Naive thymus-derived CD4-positive, alpha-beta T cell (primary cell): Measurements from ENCODE around the gene GNG10. TPM values are rescaled to one million over a fixed set of nuclear protein-coding genes. Genes with fewer than 3 reads are reported as not detected.

Experiments used
- ATAC-seq: fragments of 150-1000 bp; cut with Tn5 transposase; 2 replicates; pipeline ENCODE4 v1.10.0; 2021; ENCODE audit warnings: mild to moderate bottlenecking, moderate library complexity
- CTCF ChIA-PET: fragments of 350-600 bp; sonication (Branson Sonifier 250); formaldehyde crosslinking; loops from one replicate; lab custom pipeline; 2021; ENCODE audit warnings: antibody characterized with exemption; lab: Charles Lee
- POLR2A ChIA-PET: fragments of 350-600 bp; sonication (Branson Sonifier 250); formaldehyde crosslinking; loops from one replicate; lab custom pipeline; 2021; ENCODE audit warnings: antibody characterized with exemption, inconsistent platforms; lab: Charles Lee
- DNase-seq, 9 donors: peaks; one replicate each; pipeline versions ENCODE4 v3.0.0 to v3.0.0-alpha.2; 2020 to 2022; ENCODE audit warnings: mixed read lengths in 1 of 9
- H3K27ac ChIP-seq: one replicate; pipeline ENCODE4 v1.7.0; 2013; ENCODE audit warnings: mild to moderate bottlenecking, low read depth, low read length, moderate library complexity
- H3K27me3 ChIP-seq, 2 donors: one replicate each; pipeline ENCODE4 v1.7.0; 2013; ENCODE audit warnings: low read length in 2 of 2, mild to moderate bottlenecking in 2 of 2, moderate library complexity in 2 of 2; ENCODE audit not compliant: control insufficient read depth in 2 of 2, insufficient read depth in 2 of 2
- H3K36me3 ChIP-seq, 3 experiments: 1 replicate in 2 of 3; 2 replicates in 1 of 3; pipeline ENCODE4 v1.7.0; 2013; ENCODE audit warnings: low read length in 3 of 3, mild to moderate bottlenecking in 3 of 3, moderate library complexity in 1 of 3; ENCODE audit not compliant: insufficient read depth in 3 of 3, control insufficient read depth in 2 of 3
- H3K4me1 ChIP-seq, 2 donors: one replicate each; pipeline ENCODE4 v1.7.0; 2013; ENCODE audit warnings: low read length in 2 of 2, mild to moderate bottlenecking in 2 of 2, moderate library complexity in 1 of 2; ENCODE audit not compliant: control insufficient read depth in 2 of 2, insufficient read depth in 2 of 2
- H3K4me3 ChIP-seq: 2 replicates; pipeline ENCODE4 v1.7.0; 2013; ENCODE audit warnings: mild to moderate bottlenecking, low read length
- H3K9me3 ChIP-seq, 3 experiments: 1 replicate in 2 of 3; 2 replicates in 1 of 3; pipeline ENCODE4 v1.7.0; 2013; ENCODE audit warnings: low read length in 3 of 3; ENCODE audit not compliant: control insufficient read depth in 2 of 3
- H3K27ac Mint-ChIP-seq, 9 donors: one replicate each; pipeline ENCODE4 v1.8.0; 2020 to 2022; ENCODE audit warnings: mixed read lengths in 9 of 9, mild to moderate bottlenecking in 8 of 9, moderate library complexity in 5 of 9, inconsistent platforms in 2 of 9
- H3K27me3 Mint-ChIP-seq, 5 donors: one replicate each; pipeline ENCODE4 v1.8.0; 2021 to 2022; ENCODE audit warnings: mixed read lengths in 5 of 5, mild to moderate bottlenecking in 1 of 5
- H3K36me3 Mint-ChIP-seq, 5 donors: one replicate each; pipeline ENCODE4 v1.8.0; 2020 to 2022; ENCODE audit warnings: mixed read lengths in 5 of 5, mild to moderate bottlenecking in 3 of 5, inconsistent platforms in 1 of 5
- H3K4me1 Mint-ChIP-seq, 7 donors: one replicate each; pipeline ENCODE4 v1.8.0; 2020 to 2022; ENCODE audit warnings: mixed read lengths in 7 of 7, mild to moderate bottlenecking in 3 of 7, inconsistent platforms in 1 of 7
- H3K4me3 Mint-ChIP-seq, 10 donors: one replicate each; pipeline ENCODE4 v1.8.0; 2020 to 2022; ENCODE audit warnings: mild to moderate bottlenecking in 10 of 10, mixed read lengths in 10 of 10, moderate library complexity in 6 of 10, inconsistent platforms in 2 of 10
- H3K9me3 Mint-ChIP-seq, 11 donors: one replicate each; pipeline ENCODE4 v1.8.0; 2020 to 2022; ENCODE audit warnings: mixed read lengths in 11 of 11, mild to moderate bottlenecking in 4 of 11, inconsistent platforms in 1 of 11, moderate library complexity in 1 of 11
- intact Hi-C, 2 donors: fragments of 100-400 bp; cut with micrococcal nuclease; formaldehyde crosslinking; loops; one replicate each; pipeline ENCODE4 v1.15.1; 2023
- polyA plus RNA-seq, 2 donors: library from polyadenylated mRNA; unstranded; fragments of 300-500 nt; fragmentation: Illumina TruSeq; gene quantifications; one replicate each; pipeline ENCODE4 v1.2.3, GENCODE V29; 2021
- total RNA-seq, 6 experiments: library from RNA in 5 of 6; stranded (reverse) in 5 of 6; gene quantifications; 1 replicate in 5 of 6; 2 replicates in 1 of 6; pipeline ENCODE4 v1.2.3 and lab custom pipeline; 2021 to 2026

The GNG10 gene
- total and polyA plus RNA-seq, 7 experiments from 2014 or later: 5.3 to 26.8 (median 13.1) TPM

DNA sequence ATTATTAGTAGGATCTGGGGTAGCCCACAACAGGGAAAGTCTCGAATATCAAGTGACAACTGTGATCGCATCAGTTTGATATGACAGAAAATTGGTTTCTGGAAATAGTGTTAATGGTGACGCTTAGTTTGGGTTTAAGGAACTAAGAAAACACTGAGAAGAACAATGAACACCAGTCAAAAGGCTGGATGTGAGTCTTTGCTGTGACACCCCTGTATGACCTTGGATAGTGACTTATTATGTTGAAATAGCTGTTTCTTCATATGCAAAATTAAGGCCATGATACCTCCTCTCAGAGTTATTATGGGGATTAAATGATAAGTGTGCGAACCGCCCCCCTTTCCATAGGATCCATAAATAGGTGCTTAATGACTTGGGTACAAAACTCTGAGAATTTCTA is 29.3 kb upstream of the GNG10 start:
- Mint-ChIP-seq H3K4me1 (peaks cover 29 to 57% (median 47%) of the 10 kb centered on the region in 7 donors), H3K27me3 (no peaks in the 10 kb centered on the region), H3K4me3 (peak overlapping the region; percentile 81 to 97 (median 92)), H3K9me3 (peaks cover 0 to 2% (median 0%) of the 10 kb centered on the region in 11 donors), H3K36me3 (peaks cover 0 to 7% (median 6%) of the 10 kb centered on the region in 5 donors), H3K27ac (peak overlapping the region in 8 of 9 donors; percentile 53 to 93 (median 88))
- intact Hi-C loops: loop anchor here in 1 of 2 donors (5.0 to 10.0 kb wide), 2 partner anchors 853 to 1085 kb away; partner anchors contain the start of genes INIP and KIAA1958
- no peaks in the 10 kb centered on the region for H3K9me3 ChIP-seq
- H3K4me1 ChIP-seq: peaks cover 14 to 21% of the 10 kb centered on the region in 2 donors
- CTCF ChIA-PET: no interaction called here
- no peaks in the 10 kb centered on the region for H3K36me3 ChIP-seq
- H3K27ac ChIP-seq: peak overlapping the region; percentile 83
- POLR2A ChIA-PET: interaction anchor here (0.6 to 1.9 kb wide), 7 partner anchors 19 to 545 kb away, joined by 3 to 11 read pairs (median 3); partner anchors contain the start of gene GNG10
- DNase-seq: no peak
- H3K27me3 ChIP-seq: no peaks in the 10 kb centered on the region
- H3K4me3 ChIP-seq: peak overlapping the region; percentile 82
- ATAC-seq: no peak

DNA sequence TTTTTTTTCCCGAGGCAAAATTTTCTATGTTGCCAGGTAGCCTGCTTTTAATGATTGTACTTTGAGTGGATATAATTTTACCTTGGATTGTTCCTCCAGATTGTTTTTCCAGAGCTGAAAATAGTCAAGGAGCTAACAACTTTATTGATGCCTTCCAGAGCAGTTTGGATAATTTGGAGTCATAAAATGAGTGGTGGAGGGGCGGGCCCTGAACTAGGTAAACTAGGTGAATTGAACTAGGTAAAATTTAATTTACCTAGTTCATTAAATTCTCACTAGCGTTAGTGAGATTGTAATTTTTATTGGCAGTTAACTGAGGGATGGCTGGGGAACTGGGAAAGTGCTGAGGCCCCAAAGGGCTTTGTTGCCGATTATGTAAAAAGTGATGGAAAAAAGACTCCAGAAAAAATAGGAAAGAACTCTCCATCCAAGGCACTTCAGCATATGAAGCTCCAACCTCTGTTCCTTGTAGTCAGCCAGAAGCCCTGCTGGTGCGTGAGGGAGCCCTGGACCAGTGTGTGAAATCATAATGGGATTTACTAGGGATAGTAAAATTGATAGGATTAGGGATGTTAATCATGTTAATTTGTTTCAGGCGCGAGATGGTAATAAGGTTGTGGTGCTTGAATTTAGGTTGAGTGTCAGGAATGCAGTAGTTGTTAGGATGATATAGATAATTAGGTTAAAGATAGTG is 28.6 kb upstream of the GNG10 start:
- DNase-seq (no peak), ATAC-seq (no peak)
- Histone ChIP-seq H3K9me3 (no peaks in the 10 kb centered on the region), H3K36me3 (no peaks in the 10 kb centered on the region), H3K4me1 (peaks cover 14 to 21% of the 10 kb centered on the region in 2 donors), H3K4me3 (no peak overlapping the region), H3K27me3 (no peaks in the 10 kb centered on the region), H3K27ac (no peak overlapping the region)
- Mint-ChIP-seq H3K4me1 (peaks cover 29 to 57% (median 47%) of the 10 kb centered on the region in 7 donors), H3K36me3 (peaks cover 0 to 7% (median 6%) of the 10 kb centered on the region in 5 donors), H3K4me3 (peak overlapping the region; percentile 64 to 97 (median 92)), H3K27me3 (no peaks in the 10 kb centered on the region), H3K27ac (peak overlapping the region in 4 of 9 donors; percentile 19 to 62 (median 50)), H3K9me3 (peaks cover 0 to 2% (median 0%) of the 10 kb centered on the region in 11 donors)
- POLR2A ChIA-PET: interaction anchor here (0.7 kb wide), 1 partner anchor 28 kb away, joined by 5 read pairs; the partner anchor contains the start of gene GNG10
- CTCF ChIA-PET: interaction anchor here (0.6 to 0.7 kb wide), 2 partner anchors 24 to 310 kb away, joined by 3 read pairs; no protein-coding TSS in a partner anchor
- intact Hi-C loops: loop anchor here in 1 of 2 donors (5.0 to 10.0 kb wide), 2 partner anchors 852 to 1084 kb away; partner anchors contain the start of genes INIP and KIAA1958

DNA sequence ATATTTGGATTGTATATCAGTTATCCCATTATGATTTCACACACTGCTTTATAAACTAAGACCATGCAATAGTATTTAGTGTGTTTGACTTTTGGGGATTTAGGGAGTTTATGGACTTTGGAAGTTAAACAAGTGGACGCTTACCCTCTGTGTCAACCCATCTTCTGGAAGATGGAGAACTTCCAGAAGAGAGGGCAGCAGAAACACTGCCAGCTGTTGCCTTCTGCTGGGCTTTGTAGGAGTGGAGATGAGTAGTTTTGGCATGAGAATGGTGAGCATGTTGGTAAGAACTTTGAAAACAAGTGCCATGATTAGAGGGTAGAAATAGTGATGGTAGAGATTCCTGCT is 28.0 kb upstream of the GNG10 start:
- H3K4me3 ChIP-seq: no peak overlapping the region
- CTCF ChIA-PET: interaction anchor here (0.6 kb wide), 1 partner anchor 309 kb away, joined by 3 read pairs; no protein-coding TSS in a partner anchor
- ATAC-seq (no peak), DNase-seq (no peak)
- peak overlapping the region in 7 of 10 donors; percentile 19 to 92 (median 64) for H3K4me3 Mint-ChIP-seq
- no peaks in the 10 kb centered on the region for H3K27me3 Mint-ChIP-seq
- no peaks in the 10 kb centered on the region for H3K36me3 ChIP-seq
- H3K4me1 ChIP-seq: peaks cover 14 to 21% of the 10 kb centered on the region in 2 donors
- peaks cover 29 to 57% (median 47%) of the 10 kb centered on the region in 7 donors for H3K4me1 Mint-ChIP-seq
- intact Hi-C loops: loop anchor here in 1 of 2 donors (5.0 to 10.0 kb wide), 2 partner anchors 851 to 1084 kb away; partner anchors contain the start of genes INIP and KIAA1958
- peak overlapping the region in 4 of 9 donors; percentile 19 to 62 (median 36) for H3K27ac Mint-ChIP-seq
- POLR2A ChIA-PET: no interaction called here
- no peaks in the 10 kb centered on the region for H3K9me3 ChIP-seq
- H3K9me3 Mint-ChIP-seq: peaks cover 0 to 2% (median 0%) of the 10 kb centered on the region in 11 donors
- peaks cover 0 to 7% (median 6%) of the 10 kb centered on the region in 5 donors for H3K36me3 Mint-ChIP-seq
- H3K27me3 ChIP-seq: no peaks in the 10 kb centered on the region
- H3K27ac ChIP-seq: no peak overlapping the region

GRCh38 chr9:111634860-111635259 is 26.5 kb upstream of the GNG10 start:
- Histone ChIP-seq H3K27me3 (no peaks in the 10 kb centered on the region), H3K27ac (no peak overlapping the region), H3K9me3 (no peaks in the 10 kb centered on the region), H3K36me3 (no peaks in the 10 kb centered on the region), H3K4me1 (peaks cover 14 to 21% of the 10 kb centered on the region in 2 donors), H3K4me3 (no peak overlapping the region)
- ChIA-PET CTCF (no interaction called here), POLR2A (no interaction called here)
- Mint-ChIP-seq H3K9me3 (peaks cover 0 to 2% (median 0%) of the 10 kb centered on the region in 11 donors), H3K27me3 (no peaks in the 10 kb centered on the region), H3K36me3 (peaks cover 0 to 7% (median 6%) of the 10 kb centered on the region in 5 donors), H3K27ac (no peak overlapping the region), H3K4me3 (no peak overlapping the region), H3K4me1 (peaks cover 29 to 57% (median 47%) of the 10 kb centered on the region in 7 donors)
- no peak for ATAC-seq
- intact Hi-C loops: loop anchor here (5.0 to 10.0 kb wide), 3 partner anchors 427 to 1082 kb away; partner anchors contain the start of genes INIP (in 1 of the 2) and KIAA1958 (in 1 of the 2)
- no peak for DNase-seq

DNA sequence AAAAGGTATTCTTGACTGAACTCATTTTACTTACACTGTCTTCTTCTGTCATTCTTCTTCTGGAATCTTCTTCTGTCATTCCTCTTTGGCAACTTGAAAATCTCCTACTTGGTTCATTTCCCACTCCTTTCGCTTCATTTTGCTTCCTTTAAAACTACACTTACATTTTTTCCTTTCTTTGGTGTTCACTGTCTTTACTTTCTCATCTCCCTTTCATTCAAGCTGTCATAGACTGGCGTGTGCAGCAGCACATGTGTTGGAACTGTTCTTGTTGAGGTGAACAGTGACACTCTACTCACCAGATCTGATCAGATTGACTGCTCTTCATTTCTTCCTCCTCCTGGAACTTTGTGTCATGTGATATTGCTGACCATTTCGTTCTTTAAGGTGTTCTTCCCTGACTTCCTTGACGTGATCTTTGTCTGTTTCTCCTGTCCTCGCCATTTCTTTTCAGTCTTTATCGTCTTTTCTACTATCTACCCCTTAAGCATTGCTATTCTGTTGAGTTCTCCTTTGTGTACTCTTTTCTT is 23.9 kb upstream of the GNG10 start:
- POLR2A ChIA-PET: no interaction called here

GRCh38 chr9:111644195-111644772 is 17.1 kb upstream of the GNG10 start:
- no peak overlapping the region for H3K4me3 Mint-ChIP-seq
- intact Hi-C loops: no loop called here
- H3K4me3 ChIP-seq: no peak overlapping the region
- ChIA-PET CTCF (no interaction called here), POLR2A (interaction anchor here (0.7 kb wide), 1 partner anchor 40 kb away, joined by 3 read pairs; no protein-coding TSS in a partner anchor)
- peaks cover under 1 to 40% (median 19%) of the 10 kb centered on the region in 5 donors for H3K36me3 Mint-ChIP-seq
- H3K9me3 Mint-ChIP-seq: no peaks in the 10 kb centered on the region
- H3K27me3 Mint-ChIP-seq: no peaks in the 10 kb centered on the region
- no peaks in the 10 kb centered on the region for H3K9me3 ChIP-seq
- H3K27ac Mint-ChIP-seq: no peak overlapping the region
- H3K27me3 ChIP-seq: no peaks in the 10 kb centered on the region
- H3K27ac ChIP-seq: no peak overlapping the region
- peaks cover 0 to 6% (median 0%) of the 10 kb centered on the region in 3 experiments for H3K36me3 ChIP-seq
- DNase-seq: no peak
- no peaks in the 10 kb centered on the region for H3K4me1 Mint-ChIP-seq
- no peak for ATAC-seq
- no peaks in the 10 kb centered on the region for H3K4me1 ChIP-seq

More for the DNA sequence above, 23.9 kb upstream of the GNG10 start:
- Mint-ChIP-seq H3K4me3 (no peak overlapping the region), H3K36me3 (peaks cover 0 to 7% (median 5%) of the 10 kb centered on the region in 5 donors), H3K27me3 (no peaks in the 10 kb centered on the region), H3K9me3 (no peaks in the 10 kb centered on the region), H3K27ac (no peak overlapping the region), H3K4me1 (peaks cover 21 to 37% (median 34%) of the 10 kb centered on the region in 7 donors)
- CTCF ChIA-PET: interaction anchor here (0.6 kb wide), 1 partner anchor 38 kb away, joined by 3 read pairs; no protein-coding TSS in a partner anchor
- no peaks in the 10 kb centered on the region for H3K9me3 ChIP-seq
- H3K27me3 ChIP-seq: no peaks in the 10 kb centered on the region
- DNase-seq (no peak), ATAC-seq (no peak)
- no peak overlapping the region for H3K4me3 ChIP-seq
- H3K27ac ChIP-seq: no peak overlapping the region
- intact Hi-C loops: loop anchor here (5.0 to 10.0 kb wide), 2 partner anchors 425 to 847 kb away; partner anchors contain the start of gene KIAA1958 (in 1 of the 2)
- H3K36me3 ChIP-seq: no peaks in the 10 kb centered on the region
- H3K4me1 ChIP-seq: peaks cover 5 to 6% of the 10 kb centered on the region in 2 donors
